ENCODE measurements around the gene HCST.

DNA sequence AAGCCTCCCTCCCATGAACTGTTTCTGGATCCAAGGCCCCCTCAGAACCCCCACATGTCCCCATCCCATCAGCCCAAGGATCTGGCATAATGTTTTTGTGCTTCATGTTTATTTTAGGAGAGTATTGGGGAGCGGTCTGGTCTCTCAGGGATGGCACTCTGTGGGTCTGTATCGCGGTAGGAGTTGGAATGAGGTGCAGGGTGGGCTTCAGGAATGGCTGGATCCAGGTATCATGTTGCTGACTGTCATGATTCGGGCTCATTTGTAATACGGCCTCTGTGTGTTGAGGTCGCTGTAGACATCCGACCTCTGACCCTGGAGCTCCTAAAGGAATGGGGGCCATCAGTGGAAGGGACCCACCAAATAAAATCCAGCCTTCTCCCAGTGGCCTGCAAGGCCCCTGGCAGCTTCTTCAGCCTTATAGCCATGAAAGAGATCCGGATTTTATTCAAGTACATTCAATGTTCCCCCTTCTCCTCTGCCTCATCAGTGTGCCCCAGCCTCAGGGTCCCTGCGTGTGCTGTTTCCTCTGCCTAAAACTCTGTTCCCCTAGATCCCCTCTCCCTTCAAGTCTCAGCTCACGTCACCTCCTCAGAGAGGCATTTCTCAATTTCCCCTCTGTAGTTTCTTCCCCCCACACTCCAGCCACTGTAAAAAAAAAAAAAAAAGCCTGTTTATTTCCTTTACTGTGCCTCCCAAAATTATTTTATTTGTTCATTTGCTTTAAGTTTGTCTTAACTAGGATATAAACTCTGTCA lies 2.2 kb downstream of the HCST start:
- no peak for TF ChIP-seq FOXP2 (optimal IDR thresholded peaks at IDR 0.05; ENCODE audit: control extremely low read depth, extremely low read length, insufficient read depth)
- TF ChIP-seq POLR2AphosphoS5 (IDR thresholded peaks at IDR 0.05; ENCODE audit: borderline replicate concordance, low read depth, low read length) = no peak
- TF ChIP-seq EZH2 (IDR thresholded peaks at IDR 0.05) = no peak
